Measurements from ENCODE around the gene NTM.

Gene NTM

GRCh38 chr11:131540676-131541075 lies 170.3 kb downstream of the NTM start:
- no peak for TF ChIP-seq CTCF (IDR thresholded peaks at IDR 0.05; ENCODE audit: borderline replicate concordance, insufficient read depth, low read depth, low read length)
- H3K4me3 ChIP-seq (ENCODE audit: low read depth, low read length), result no peak overlapping the region

- H3K4me3 ChIP-seq (ENCODE audit: low read depth, low read length), result no peak overlapping the region
- TF ChIP-seq CTCF (IDR thresholded peaks at IDR 0.05; ENCODE audit: borderline replicate concordance, insufficient read depth, low read depth, low read length), result no peak
Measured at GRCh38 chr11:131543389-131544025, 173.1 kb downstream of the NTM start.

- no peak overlapping the region for H3K4me3 ChIP-seq (ENCODE audit: low read depth, low read length)
- TF ChIP-seq CTCF (IDR thresholded peaks at IDR 0.05; ENCODE audit: borderline replicate concordance, insufficient read depth, low read depth, low read length), result no peak
Measured at GRCh38 chr11:131544591-131544990, 174.2 kb downstream of the NTM start.

- H3K4me3 ChIP-seq (ENCODE audit: low read depth, low read length), result no peak overlapping the region
- TF ChIP-seq CTCF (IDR thresholded peaks at IDR 0.05; ENCODE audit: borderline replicate concordance, insufficient read depth, low read depth, low read length), result no peak
Measured at GRCh38 chr11:131546218-131546895, 175.9 kb downstream of the NTM start.

- no peak overlapping the region for H3K4me3 ChIP-seq (ENCODE audit: low read depth, low read length)
- TF ChIP-seq CTCF (IDR thresholded peaks at IDR 0.05; ENCODE audit: borderline replicate concordance, insufficient read depth, low read depth, low read length), result no peak
Measured at GRCh38 chr11:131549099-131549498, 178.7 kb downstream of the NTM start.

GRCh38 chr11:131549770-131550169 lies 179.4 kb downstream of the NTM start:
- TF ChIP-seq CTCF (IDR thresholded peaks at IDR 0.05; ENCODE audit: borderline replicate concordance, insufficient read depth, low read depth, low read length), result no peak
- no peak overlapping the region for H3K4me3 ChIP-seq (ENCODE audit: low read depth, low read length)

GRCh38 chr11:131560287-131560686 lies 189.9 kb downstream of the NTM start:
- no peak for TF ChIP-seq CTCF (IDR thresholded peaks at IDR 0.05; ENCODE audit: borderline replicate concordance, insufficient read depth, low read depth, low read length)
- H3K4me3 ChIP-seq (ENCODE audit: low read depth, low read length), result no peak overlapping the region

Data from GM12875 (cell line).